Gastroesophageal sphincter (tissue), 3 donors: ENCODE results near the gene KCNIP4.

Experiments used
- CTCF ChIP-seq, 4 experiments: fragments of 200-600 bp in 2 of 4; fragments of 450-650 bp in 2 of 4; sonication (generic) in 1 of 4; IDR thresholded peaks; one replicate each; pipeline ENCODE4 v1.5.1; 2017 to 2019; ENCODE audit warnings: antibody characterized with exemption in 4 of 4, mild to moderate bottlenecking in 2 of 4, moderate library complexity in 2 of 4
- EP300 ChIP-seq: sonication (generic); formaldehyde crosslinking; IDR thresholded peaks from one replicate; pipeline ENCODE4 v1.6.1; 2017; ENCODE audit warnings: antibody characterized with exemption, mild to moderate bottlenecking
- POLR2A ChIP-seq, 2 donors: fragments of 450-650 bp; IDR thresholded peaks; one replicate each; pipeline ENCODE4 v1.6.1; 2017; ENCODE audit warnings: antibody characterized with exemption in 2 of 2, mild to moderate bottlenecking in 2 of 2, moderate library complexity in 1 of 2

- no peak for TF ChIP-seq CTCF (IDR thresholded peaks at IDR 0.05)
- TF ChIP-seq EP300, result no peak
- TF ChIP-seq POLR2A (IDR thresholded peaks at IDR 0.05), result no peak
These were observed 471.8 kb downstream of the KCNIP4 start for GRCh38 chr4:21476757-21477156.
